NB4 (cell line): ENCODE data around the gene AKR1A1.

Source experiments
- POLR2A ChIP-seq: IDR thresholded peaks from 2 replicates; pipeline ENCODE4 v1.6.1; 2011; ENCODE audit warnings: mild to moderate bottlenecking; ENCODE audit not compliant: insufficient read length; ENCODE audit errors: extremely low read depth
- TF ChIP-seq, protein P1 (sequence below): IDR thresholded peaks from one replicate; pipeline ENCODE4 v1.5.1; 2012; ENCODE audit warnings: low read depth, low read length

DNA sequence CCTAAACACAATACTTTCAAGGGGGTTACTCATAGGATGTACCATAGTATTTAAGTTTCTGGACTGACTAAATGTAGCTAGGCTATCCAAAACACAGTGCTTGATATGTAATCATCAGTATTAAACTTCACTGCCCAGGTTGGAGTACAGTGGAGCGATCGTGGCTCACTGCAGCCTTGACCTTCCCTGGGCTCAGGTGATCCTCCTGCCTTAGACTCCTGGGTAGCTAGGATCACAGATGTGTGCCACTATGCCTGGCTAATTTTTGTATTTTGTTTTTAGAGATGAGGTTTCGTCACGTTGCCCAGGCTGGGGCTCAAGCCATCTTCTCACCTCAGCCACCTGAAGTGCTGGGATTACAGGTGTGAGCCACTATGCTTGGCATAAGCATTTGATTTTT is 43.8 kb downstream of the AKR1A1 start:
- no peak for TF ChIP-seq POLR2A
- TF ChIP-seq, protein P1, sequence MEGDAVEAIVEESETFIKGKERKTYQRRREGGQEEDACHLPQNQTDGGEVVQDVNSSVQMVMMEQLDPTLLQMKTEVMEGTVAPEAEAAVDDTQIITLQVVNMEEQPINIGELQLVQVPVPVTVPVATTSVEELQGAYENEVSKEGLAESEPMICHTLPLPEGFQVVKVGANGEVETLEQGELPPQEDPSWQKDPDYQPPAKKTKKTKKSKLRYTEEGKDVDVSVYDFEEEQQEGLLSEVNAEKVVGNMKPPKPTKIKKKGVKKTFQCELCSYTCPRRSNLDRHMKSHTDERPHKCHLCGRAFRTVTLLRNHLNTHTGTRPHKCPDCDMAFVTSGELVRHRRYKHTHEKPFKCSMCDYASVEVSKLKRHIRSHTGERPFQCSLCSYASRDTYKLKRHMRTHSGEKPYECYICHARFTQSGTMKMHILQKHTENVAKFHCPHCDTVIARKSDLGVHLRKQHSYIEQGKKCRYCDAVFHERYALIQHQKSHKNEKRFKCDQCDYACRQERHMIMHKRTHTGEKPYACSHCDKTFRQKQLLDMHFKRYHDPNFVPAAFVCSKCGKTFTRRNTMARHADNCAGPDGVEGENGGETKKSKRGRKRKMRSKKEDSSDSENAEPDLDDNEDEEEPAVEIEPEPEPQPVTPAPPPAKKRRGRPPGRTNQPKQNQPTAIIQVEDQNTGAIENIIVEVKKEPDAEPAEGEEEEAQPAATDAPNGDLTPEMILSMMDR = no peak
